Coronary artery (tissue), 2 donors: ENCODE data around the gene KIAA1549.

Source experiments
- DNase-seq: peaks from one replicate; pipeline ENCODE4 v3.0.0-alpha.2; 2017; ENCODE audit warnings: low spot score
- H3K27ac ChIP-seq, 2 donors: fragments of 200-600 bp; sonication (generic); one replicate each; pipeline ENCODE4 v1.5.1; 2016 to 2019
- H3K4me3 ChIP-seq: fragments of 200-600 bp; sonication (generic); 2 replicates; pipeline ENCODE4 v1.5.1; 2016; ENCODE audit warnings: mild to moderate bottlenecking, moderate library complexity
- CTCF ChIP-seq: fragments of 200-600 bp; sonication (generic); IDR thresholded peaks from one replicate; pipeline ENCODE4 v1.5.1; 2019; ENCODE audit warnings: antibody characterized with exemption

The KIAA1549 gene

GRCh38 chr7:138932427-138932826 is 48.8 kb downstream of the KIAA1549 start:
- Histone ChIP-seq H3K4me3 (no peak overlapping the region), H3K27ac (no peak overlapping the region)
- no peak for DNase-seq
- no peak for TF ChIP-seq CTCF

GRCh38 chr7:138929969-138930368 is 51.2 kb downstream of the KIAA1549 start:
- Histone ChIP-seq H3K27ac (no peak overlapping the region), H3K4me3 (no peak overlapping the region)
- no peak for DNase-seq
- no peak for TF ChIP-seq CTCF

GRCh38 chr7:138926241-138926612 is 55.0 kb downstream of the KIAA1549 start:
- Histone ChIP-seq H3K4me3 (no peak overlapping the region), H3K27ac (no peak overlapping the region)
- no peak for TF ChIP-seq CTCF
- DNase-seq, result peak; percentile 8

GRCh38 chr7:138924501-138925225 is 56.5 kb downstream of the KIAA1549 start:
- peak; percentile 58 for DNase-seq
- H3K4me3 ChIP-seq, result no peak overlapping the region
- TF ChIP-seq CTCF, result no peak
- H3K27ac ChIP-seq, result no peak overlapping the region

GRCh38 chr7:138921277-138921676 is 59.9 kb downstream of the KIAA1549 start:
- H3K27ac ChIP-seq, result no peak overlapping the region
- DNase-seq, result peak; percentile 0
- no peak overlapping the region for H3K4me3 ChIP-seq
- TF ChIP-seq CTCF, result no peak

- no peak for TF ChIP-seq CTCF
- no peak overlapping the region for H3K27ac ChIP-seq
- peak; percentile 71 for DNase-seq
- H3K4me3 ChIP-seq, result no peak overlapping the region
These were observed 61.3 kb downstream of the KIAA1549 start for GRCh38 chr7:138919911-138920310.

- no peak for DNase-seq
- no peak overlapping the region for H3K27ac ChIP-seq
- TF ChIP-seq CTCF, result no peak
- H3K4me3 ChIP-seq, result no peak overlapping the region
These were observed 62.0 kb downstream of the KIAA1549 start for GRCh38 chr7:138919216-138919615.
